Upper lobe of right lung (tissue), 1 donor: ENCODE data around the gene PIK3R5. TPM values are rescaled to one million over a fixed set of nuclear protein-coding genes. Genes with fewer than 3 reads are reported as not detected.

ENCODE experiments used
- ATAC-seq: fragments of 200-7000 bp; cut with Tn5 transposase; one replicate; pipeline ENCODE4 v1.9.1; 2020; ENCODE audit warnings: mild to moderate bottlenecking, moderate library complexity
- DNase-seq: peaks from one replicate; pipeline ENCODE4 v3.0.0-alpha.2; 2020
- H3K27ac ChIP-seq: fragments of 200-600 bp; one replicate; pipeline ENCODE4 v1.8.0; 2022
- H3K27me3 ChIP-seq: fragments of 200-600 bp; one replicate; pipeline ENCODE4 v1.8.0; 2022; ENCODE audit warnings: mild to moderate bottlenecking
- H3K36me3 ChIP-seq: fragments of 200-600 bp; one replicate; pipeline ENCODE4 v1.8.0; 2022
- H3K4me1 ChIP-seq: fragments of 200-600 bp; one replicate; pipeline ENCODE4 v1.8.0; 2022
- H3K4me3 ChIP-seq: fragments of 200-600 bp; one replicate; pipeline ENCODE4 v1.8.0; 2022; ENCODE audit warnings: mild to moderate bottlenecking
- H3K9me3 ChIP-seq: fragments of 200-600 bp; one replicate; pipeline ENCODE4 v1.8.0; 2022
- CTCF ChIP-seq: fragments of 200-600 bp; IDR thresholded peaks from one replicate; pipeline ENCODE4 v1.8.0; 2022; ENCODE audit warnings: antibody characterized with exemption
- intact Hi-C: fragments of 100-400 bp; cut with DNase I; formaldehyde crosslinking; loops from one replicate; pipeline ENCODE4 v1.11.0; 2022
- total RNA-seq: library from RNA; stranded (reverse); fragmentation: NEBNext Ultra II Directional; extraction: Animal tissue kit (Norgen Biotek cat#: 25700); gene quantifications from one replicate; pipeline ENCODE4 v1.2.1, GENCODE V29; 2021
- donor health status: DM: no; HTN: yes; CAD: no; lungs with severe emphysema.

The PIK3R5 gene
- total RNA-seq, 1 donor from 2014 or later, result 37.7 TPM

- intact Hi-C loops, result no loop called here
- Histone ChIP-seq H3K36me3 (no peaks in the 10 kb centered on the region), H3K4me1 (no peaks in the 10 kb centered on the region), H3K27ac (no peak overlapping the region), H3K9me3 (no peaks in the 10 kb centered on the region), H3K4me3 (no peak overlapping the region), H3K27me3 (peaks cover 16% of the 10 kb centered on the region)
- no peak for DNase-seq
- no peak for TF ChIP-seq CTCF
- no peak for ATAC-seq
Measured at GRCh38 chr17:8851600-8851999, 113.9 kb downstream of the PIK3R5 start.

DNA sequence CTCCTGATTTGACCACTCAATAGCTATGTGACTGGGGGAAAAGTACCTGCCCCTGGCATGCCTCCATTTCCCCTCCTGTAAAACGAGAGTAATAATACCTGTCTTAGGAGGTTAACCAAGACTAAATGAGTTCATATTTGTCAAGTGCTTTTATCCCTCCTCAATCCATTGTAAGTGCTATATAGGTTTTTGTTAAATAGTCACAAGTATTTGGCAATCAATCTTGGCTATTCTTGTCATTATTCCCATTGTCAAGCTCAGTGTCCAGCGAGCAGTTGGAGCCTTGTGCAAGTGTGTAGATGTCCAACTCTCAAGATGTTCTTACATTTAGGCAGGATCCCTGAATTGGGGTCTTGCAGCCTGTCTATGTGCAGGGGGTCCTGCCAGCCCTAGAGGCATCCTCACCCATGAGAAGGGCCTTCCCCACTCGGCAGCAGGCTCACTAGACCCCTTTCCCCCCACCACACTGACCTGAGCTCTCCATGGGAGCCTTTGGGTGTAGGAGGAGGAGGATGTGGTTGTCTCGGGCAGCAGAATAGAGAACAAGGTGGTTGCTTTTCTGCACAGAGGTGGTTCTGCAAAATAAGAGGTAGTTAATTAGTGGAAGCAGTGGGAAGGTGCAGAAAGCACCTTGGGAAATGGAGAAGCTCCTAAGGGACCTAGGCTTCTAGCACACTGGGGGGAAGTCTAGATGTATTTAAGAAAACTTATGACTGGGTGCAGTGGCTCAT lies 116.0 kb downstream of the PIK3R5 start:
- H3K27ac ChIP-seq, result no peak overlapping the region
- no peaks in the 10 kb centered on the region for H3K36me3 ChIP-seq
- H3K4me3 ChIP-seq, result no peak overlapping the region
- H3K4me1 ChIP-seq, result no peaks in the 10 kb centered on the region
- no peaks in the 10 kb centered on the region for H3K9me3 ChIP-seq
- TF ChIP-seq CTCF, result no peak
- H3K27me3 ChIP-seq, result peaks cover 5% of the 10 kb centered on the region
- no peak for DNase-seq
- intact Hi-C loops, result no loop called here
- ATAC-seq, result no peak

GRCh38 chr17:8847891-8848290 lies 117.6 kb downstream of the PIK3R5 start:
- Histone ChIP-seq H3K4me3 (no peak overlapping the region), H3K9me3 (no peaks in the 10 kb centered on the region), H3K4me1 (no peaks in the 10 kb centered on the region), H3K27ac (no peak overlapping the region), H3K27me3 (peaks cover 5% of the 10 kb centered on the region), H3K36me3 (no peaks in the 10 kb centered on the region)
- no peak for DNase-seq
- no peak for TF ChIP-seq CTCF
- ATAC-seq, result no peak
- intact Hi-C loops, result no loop called here

DNA sequence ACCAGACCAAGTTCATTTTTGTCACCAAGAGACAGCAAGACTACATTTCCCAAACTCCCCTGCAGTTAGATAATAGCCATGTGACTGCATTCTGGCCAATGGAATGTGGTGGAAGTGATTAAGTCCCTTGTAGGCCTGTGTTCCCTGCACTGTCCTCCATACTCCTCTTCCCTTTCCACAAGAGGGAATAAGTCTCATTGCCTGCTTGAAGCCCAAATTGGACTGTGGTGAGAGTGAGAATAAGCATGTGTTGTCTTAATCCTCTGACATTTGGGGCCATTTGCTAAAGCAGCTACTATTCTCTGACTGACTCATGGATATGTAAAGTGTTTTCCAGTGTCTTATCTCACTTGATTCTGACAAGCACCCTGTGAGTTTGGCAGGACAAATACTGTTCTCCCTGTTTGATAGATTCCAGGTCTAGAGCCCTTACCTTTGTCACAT lies 118.7 kb downstream of the PIK3R5 start:
- H3K27ac ChIP-seq, result no peak overlapping the region
- ATAC-seq (peak; percentile 88), DNase-seq (no peak)
- H3K27me3 ChIP-seq, result peaks cover under 1% of the 10 kb centered on the region
- TF ChIP-seq CTCF, result no peak
- no peak overlapping the region for H3K4me3 ChIP-seq
- no peaks in the 10 kb centered on the region for H3K4me1 ChIP-seq
- no peaks in the 10 kb centered on the region for H3K9me3 ChIP-seq
- intact Hi-C loops, result no loop called here
- H3K36me3 ChIP-seq, result no peaks in the 10 kb centered on the region

DNA sequence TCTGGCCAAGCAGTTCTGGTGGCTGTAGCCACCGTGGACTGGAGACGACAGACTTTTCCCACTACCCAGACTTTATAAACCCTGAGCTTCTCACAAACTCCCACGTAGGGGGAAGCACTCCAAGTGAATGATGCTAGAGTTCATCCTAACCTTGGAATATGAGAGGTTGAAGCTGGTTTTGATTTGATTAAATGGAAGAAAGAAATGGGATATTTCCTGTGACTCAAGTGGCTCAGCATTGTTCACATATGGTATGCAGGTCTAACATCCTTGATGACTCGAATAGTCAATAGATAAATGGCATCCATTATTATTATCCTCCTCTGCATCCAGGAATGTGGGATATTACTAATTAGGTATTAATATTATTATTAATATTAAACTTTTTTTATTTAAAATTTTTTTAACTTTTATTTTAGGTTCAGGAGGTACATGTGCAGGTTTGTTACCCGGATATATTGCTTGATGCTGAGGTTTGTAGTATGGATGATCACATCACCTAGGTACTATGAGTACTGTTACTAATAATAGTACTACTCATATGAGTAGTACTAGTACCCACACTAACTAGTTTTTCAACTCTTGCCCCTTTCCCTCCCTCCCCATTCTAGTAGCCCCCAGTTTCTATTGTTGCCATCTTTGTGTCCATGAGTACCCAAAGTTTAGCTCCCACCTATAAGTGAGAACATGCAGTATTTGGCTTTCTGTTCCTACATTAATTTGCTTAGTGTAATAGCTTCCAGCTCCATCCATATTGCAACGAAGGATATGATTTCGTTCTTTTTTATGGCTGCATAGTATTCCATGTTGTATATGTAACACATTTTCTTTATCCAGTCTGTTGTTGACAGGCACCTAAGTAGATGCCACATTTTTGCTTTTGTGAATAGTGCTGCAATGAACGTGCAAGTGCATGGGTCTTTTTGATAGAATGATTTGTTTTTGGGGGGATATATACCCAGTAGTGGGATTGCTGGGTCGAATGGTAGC lies 121.0 kb downstream of the PIK3R5 start:
- Histone ChIP-seq H3K9me3 (no peaks in the 10 kb centered on the region), H3K27me3 (no peaks in the 10 kb centered on the region), H3K36me3 (no peaks in the 10 kb centered on the region), H3K4me1 (no peaks in the 10 kb centered on the region), H3K27ac (no peak overlapping the region), H3K4me3 (no peak overlapping the region)
- ATAC-seq (no peak), DNase-seq (no peak)
- intact Hi-C loops, result no loop called here
- no peak for TF ChIP-seq CTCF
